Testis (tissue), 3 donors: ENCODE data around the gene MRPL18. TPM values are rescaled to one million over a fixed set of nuclear protein-coding genes. Genes with fewer than 3 reads are reported as not detected.
"Not testable (repeated sequence)": the region's sequence is repeated elsewhere in the genome, so short reads cannot be mapped to it uniquely, and the experiment has no call there.

Experiments
- DNase-seq: peaks from one replicate; pipeline ENCODE4 v3.0.0-alpha.2; 2019
- H3K27ac ChIP-seq, 2 donors: fragments of 200-600 bp; sonication (generic); one replicate each; pipeline ENCODE4 v1.5.1; 2019
- H3K27me3 ChIP-seq: fragments of 200-600 bp; sonication (generic); one replicate; pipeline ENCODE4 v1.5.1; 2019
- H3K36me3 ChIP-seq: fragments of 200-600 bp; sonication (generic); one replicate; pipeline ENCODE4 v1.5.1; 2017; ENCODE audit warnings: low read depth; ENCODE audit errors: missing control alignments
- H3K4me1 ChIP-seq: fragments of 200-600 bp; sonication (generic); one replicate; pipeline ENCODE4 v1.5.1; 2019
- H3K4me3 ChIP-seq, 2 donors: fragments of 200-600 bp; sonication (generic); one replicate each; pipeline ENCODE4 v1.5.1; 2017 to 2019
- H3K9me3 ChIP-seq: fragments of 200-600 bp; sonication (generic); one replicate; pipeline ENCODE4 v1.5.1; 2017
- POLR2A ChIP-seq: fragments of 450-650 bp; IDR thresholded peaks from one replicate; pipeline ENCODE4 v1.6.1; 2017; ENCODE audit warnings: antibody characterized with exemption, mild to moderate bottlenecking, moderate library complexity
- WGBS, 2 donors: methylation state at CpG; one replicate each; pipeline ENCODE4 v1.1.5; 2018; 5-methylcytosine and 5-hydroxymethylcytosine counted together
- intact Hi-C: fragments of 100-400 bp; cut with DNase I; formaldehyde crosslinking; loops from one replicate; pipeline ENCODE4 v1.15.1; 2023; ENCODE audit warnings: low total_unique reads
- polyA plus RNA-seq: library from polyadenylated mRNA; stranded (reverse); fragments of 350-450 nt; fragmentation: Illumina TruSeq; extraction: RNeasy Lipid Tissue Mini Kit (QIAGEN cat#74804); gene quantifications from one replicate; pipeline ENCODE4 v1.2.3, GENCODE V29; 2014; ENCODE audit warnings: low read depth, low replicate concordance; ENCODE audit not compliant: insufficient read depth
- total RNA-seq, 2 donors: library from RNA; depleted of rRNA; stranded (reverse); fragments of >200 nt; gene quantifications; one replicate each; pipeline ENCODE4 v1.2.3, GENCODE V29; 2016
- TF ChIP-seq, protein P1 (sequence below), 3 experiments: fragments of 450-650 bp in 2 of 3; fragments of 200-600 bp in 1 of 3; sonication (generic) in 1 of 3; IDR thresholded peaks; one replicate each; pipeline ENCODE4 v1.5.1; 2016 to 2019; ENCODE audit warnings: antibody characterized with exemption in 3 of 3, mild to moderate bottlenecking in 2 of 3, moderate library complexity in 1 of 3

The MRPL18 gene
- total and polyA plus RNA-seq, 3 donors from 2014 or later, result 60.3 to 73.9 (median 71.3) TPM

DNA sequence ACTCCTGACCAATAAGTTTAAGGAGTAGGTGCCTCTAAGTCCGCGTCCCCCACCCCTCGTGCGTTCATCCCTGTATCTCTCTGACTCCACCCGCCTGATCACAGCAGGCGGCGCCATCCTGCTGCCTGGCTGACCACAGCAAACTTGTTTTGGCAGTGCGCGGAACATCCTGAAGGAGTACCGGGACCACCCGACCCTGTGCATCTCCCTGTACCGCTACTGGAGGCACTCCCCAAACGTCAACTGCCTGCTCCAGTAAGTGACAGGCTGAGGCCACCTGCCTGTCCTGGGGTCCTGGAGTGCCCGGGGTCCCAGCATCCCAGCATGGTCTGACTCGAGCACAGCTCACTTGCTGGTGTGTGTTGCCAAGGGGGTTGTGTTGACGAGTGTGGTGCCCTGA is 28.8 kb downstream of the MRPL18 start:
- DNase-seq, result no peak
- intact Hi-C loops, result no loop called here
- no peak for TF ChIP-seq POLR2A
- TF ChIP-seq, protein P1, sequence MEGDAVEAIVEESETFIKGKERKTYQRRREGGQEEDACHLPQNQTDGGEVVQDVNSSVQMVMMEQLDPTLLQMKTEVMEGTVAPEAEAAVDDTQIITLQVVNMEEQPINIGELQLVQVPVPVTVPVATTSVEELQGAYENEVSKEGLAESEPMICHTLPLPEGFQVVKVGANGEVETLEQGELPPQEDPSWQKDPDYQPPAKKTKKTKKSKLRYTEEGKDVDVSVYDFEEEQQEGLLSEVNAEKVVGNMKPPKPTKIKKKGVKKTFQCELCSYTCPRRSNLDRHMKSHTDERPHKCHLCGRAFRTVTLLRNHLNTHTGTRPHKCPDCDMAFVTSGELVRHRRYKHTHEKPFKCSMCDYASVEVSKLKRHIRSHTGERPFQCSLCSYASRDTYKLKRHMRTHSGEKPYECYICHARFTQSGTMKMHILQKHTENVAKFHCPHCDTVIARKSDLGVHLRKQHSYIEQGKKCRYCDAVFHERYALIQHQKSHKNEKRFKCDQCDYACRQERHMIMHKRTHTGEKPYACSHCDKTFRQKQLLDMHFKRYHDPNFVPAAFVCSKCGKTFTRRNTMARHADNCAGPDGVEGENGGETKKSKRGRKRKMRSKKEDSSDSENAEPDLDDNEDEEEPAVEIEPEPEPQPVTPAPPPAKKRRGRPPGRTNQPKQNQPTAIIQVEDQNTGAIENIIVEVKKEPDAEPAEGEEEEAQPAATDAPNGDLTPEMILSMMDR (IDR thresholded peaks at IDR 0.05), result no peak
- Histone ChIP-seq H3K36me3 (no peaks in the 10 kb centered on the region), H3K4me1 (no peaks in the 10 kb centered on the region), H3K4me3 (no peak overlapping the region), H3K27me3 (no peaks in the 10 kb centered on the region), H3K9me3 (no peaks in the 10 kb centered on the region), H3K27ac (no peak overlapping the region)
- WGBS, 2 donors, result 81 to 90% methylated on average over 8 to 16 of the region's 16 CpGs

DNA sequence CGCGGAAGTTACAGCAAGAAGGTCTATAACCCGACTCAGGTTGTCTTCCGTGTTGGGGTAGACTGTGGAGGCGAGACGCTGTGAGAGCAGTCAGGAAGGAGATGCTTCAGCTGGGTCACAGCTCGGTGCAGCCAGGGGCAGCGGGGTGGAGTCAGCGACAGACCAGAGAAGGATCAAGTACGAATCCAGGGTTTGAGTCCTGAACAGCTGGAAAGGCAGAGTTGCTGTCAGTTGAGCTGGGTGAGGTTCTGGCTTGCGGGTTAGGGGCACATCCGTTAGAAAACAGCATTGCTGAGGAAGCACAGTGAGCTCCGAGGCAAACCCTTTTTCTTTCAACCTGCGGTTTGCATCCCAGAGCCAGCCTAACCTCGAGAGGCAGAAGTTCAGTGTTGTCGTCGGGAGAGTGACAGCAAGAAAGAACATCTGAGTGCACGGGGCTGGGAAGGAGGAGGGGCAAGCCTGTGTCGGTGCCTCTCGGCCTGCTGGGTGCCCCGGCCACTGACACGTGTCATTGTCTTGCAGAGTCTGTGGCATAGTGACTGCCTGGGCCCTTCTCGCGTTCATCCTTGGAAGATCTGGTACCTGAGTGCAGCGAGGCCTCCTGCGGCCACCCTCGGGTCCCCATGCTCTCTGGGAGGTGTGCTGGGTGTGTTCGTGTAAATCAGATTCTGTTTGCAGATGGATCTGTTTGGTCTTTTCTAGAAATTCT is 29.8 kb downstream of the MRPL18 start:
- no peak overlapping the region for H3K4me3 ChIP-seq
- 75 to 82% methylated on average over 27 to 28 of the region's 28 CpGs for WGBS, 2 donors
- H3K36me3 ChIP-seq, result no peaks in the 10 kb centered on the region
- intact Hi-C loops, result no loop called here
- TF ChIP-seq, protein P1 (IDR thresholded peaks at IDR 0.05), result no peak
- no peak for TF ChIP-seq POLR2A
- DNase-seq, result no peak
- no peaks in the 10 kb centered on the region for H3K9me3 ChIP-seq
- H3K27ac ChIP-seq, result no peak overlapping the region
- H3K27me3 ChIP-seq, result no peaks in the 10 kb centered on the region
- no peaks in the 10 kb centered on the region for H3K4me1 ChIP-seq

DNA sequence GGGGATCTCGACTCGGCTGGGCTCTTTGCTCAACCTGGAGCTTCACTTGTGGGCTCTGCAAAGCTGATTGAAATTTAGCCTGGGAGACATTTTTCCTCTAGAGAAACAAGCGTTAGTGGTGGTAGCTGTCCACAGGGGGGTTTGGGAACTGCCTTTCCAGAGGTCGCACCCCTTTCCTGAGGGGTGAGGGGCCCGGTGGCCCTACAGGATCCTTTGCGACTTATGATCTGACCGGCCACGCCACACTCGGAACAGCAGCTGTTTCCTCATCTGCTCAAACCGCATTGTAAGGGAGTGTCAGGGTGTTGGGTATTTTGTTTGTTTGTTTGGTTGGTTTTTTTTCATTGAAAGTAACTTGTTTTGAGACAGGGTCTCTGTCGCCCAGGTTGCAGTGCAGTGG is 30.9 kb downstream of the MRPL18 start:
- no peaks in the 10 kb centered on the region for H3K4me1 ChIP-seq
- intact Hi-C loops, result no loop called here
- H3K9me3 ChIP-seq, result no peaks in the 10 kb centered on the region
- H3K27me3 ChIP-seq, result no peaks in the 10 kb centered on the region
- H3K4me3 ChIP-seq, result no peak overlapping the region
- TF ChIP-seq, protein P1 (IDR thresholded peaks at IDR 0.05), result no peak
- no peak for TF ChIP-seq POLR2A
- DNase-seq, result no peak
- WGBS, 2 donors, result 84 to 89% methylated on average over 11 of the region's 11 CpGs
- H3K27ac ChIP-seq, result no peak overlapping the region
- H3K36me3 ChIP-seq, result no peaks in the 10 kb centered on the region

DNA sequence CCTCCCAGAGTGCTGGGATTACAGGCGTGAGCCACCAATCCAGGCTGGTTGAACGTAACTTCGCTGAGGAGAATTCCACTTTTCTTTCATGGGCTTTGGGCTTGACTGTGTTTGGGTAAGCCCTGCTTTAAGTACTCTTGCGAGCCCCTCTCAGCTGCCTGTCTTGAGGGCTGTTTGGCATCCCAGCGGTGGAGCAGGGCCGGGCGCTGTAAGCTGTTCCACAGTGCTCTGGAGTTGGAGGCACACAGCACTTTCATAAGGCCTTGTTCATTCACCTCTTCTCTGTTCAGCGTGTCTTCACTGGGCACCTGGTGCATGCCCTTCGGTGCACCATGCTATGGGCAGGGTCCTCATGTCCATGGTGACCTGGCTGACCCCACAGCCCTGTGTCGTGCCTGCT is 31.5 kb downstream of the MRPL18 start:
- intact Hi-C loops, result no loop called here
- no peak for DNase-seq
- Histone ChIP-seq H3K4me3 (no peak overlapping the region), H3K9me3 (no peaks in the 10 kb centered on the region), H3K4me1 (no peaks in the 10 kb centered on the region), H3K27me3 (no peaks in the 10 kb centered on the region), H3K27ac (no peak overlapping the region), H3K36me3 (no peaks in the 10 kb centered on the region)
- TF ChIP-seq, protein P1 (IDR thresholded peaks at IDR 0.05), result no peak
- 93 to 94% methylated on average over 9 to 10 of the region's 10 CpGs for WGBS, 2 donors

DNA sequence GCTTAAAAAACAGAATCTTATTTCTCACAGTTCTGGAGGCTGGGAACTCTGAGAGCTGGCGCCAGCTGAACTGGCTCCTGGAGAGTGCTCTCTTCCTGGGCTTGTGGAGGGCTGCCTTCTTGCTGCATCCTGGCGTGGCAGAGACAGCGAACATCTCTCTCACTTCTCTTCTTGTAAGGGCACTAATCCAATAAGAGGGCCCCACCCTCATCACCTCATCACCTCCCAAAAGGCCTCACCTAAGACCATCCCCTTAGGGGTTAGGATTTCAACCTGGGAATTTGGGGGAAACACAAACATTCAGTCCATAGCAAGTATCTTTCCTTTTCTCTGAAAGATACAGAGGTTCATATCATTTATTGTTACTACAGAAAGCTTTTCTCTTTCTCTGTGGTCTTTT is 33.7 kb downstream of the MRPL18 start:
- Histone ChIP-seq H3K36me3 (no peaks in the 10 kb centered on the region), H3K27me3 (no peaks in the 10 kb centered on the region), H3K4me1 (no peaks in the 10 kb centered on the region), H3K9me3 (no peaks in the 10 kb centered on the region), H3K27ac (no peak overlapping the region), H3K4me3 (no peak overlapping the region)
- TF ChIP-seq, protein P1 (IDR thresholded peaks at IDR 0.05), result no peak
- TF ChIP-seq POLR2A, result no peak
- 93 to 96% methylated on average over 3 of the region's 3 CpGs for WGBS, 2 donors
- no peak for DNase-seq
- intact Hi-C loops, result no loop called here

DNA sequence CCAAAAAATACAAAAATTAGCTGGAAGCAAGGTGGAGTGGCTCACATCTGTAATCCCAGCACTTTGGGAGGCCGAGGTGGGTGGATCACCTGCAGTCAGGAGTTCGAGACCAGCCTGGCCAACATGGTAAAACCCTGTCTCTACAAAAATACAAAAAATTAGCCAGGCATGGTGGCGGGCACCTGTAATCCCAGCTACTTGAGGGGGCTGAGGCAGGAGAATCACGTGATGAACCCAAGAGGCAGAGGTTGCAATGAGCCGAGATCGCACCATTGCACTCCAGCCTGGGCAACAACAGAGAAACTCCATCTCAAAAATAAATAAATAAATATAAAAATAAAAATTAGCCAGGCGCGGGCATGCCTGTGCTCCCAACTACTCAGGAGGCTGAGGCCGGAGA is 34.4 kb downstream of the MRPL18 start:
- H3K9me3 ChIP-seq, intact Hi-C loops, H3K4me3 ChIP-seq, H3K27me3 ChIP-seq, H3K36me3 ChIP-seq, H3K27ac ChIP-seq, DNase-seq, H3K4me1 ChIP-seq: not testable (repeated sequence)
- 97% methylated on average over 9 of the region's 9 CpGs for WGBS, 2 donors
